Measurements from ENCODE around the gene CACNA1G.

Gene CACNA1G

DNA sequence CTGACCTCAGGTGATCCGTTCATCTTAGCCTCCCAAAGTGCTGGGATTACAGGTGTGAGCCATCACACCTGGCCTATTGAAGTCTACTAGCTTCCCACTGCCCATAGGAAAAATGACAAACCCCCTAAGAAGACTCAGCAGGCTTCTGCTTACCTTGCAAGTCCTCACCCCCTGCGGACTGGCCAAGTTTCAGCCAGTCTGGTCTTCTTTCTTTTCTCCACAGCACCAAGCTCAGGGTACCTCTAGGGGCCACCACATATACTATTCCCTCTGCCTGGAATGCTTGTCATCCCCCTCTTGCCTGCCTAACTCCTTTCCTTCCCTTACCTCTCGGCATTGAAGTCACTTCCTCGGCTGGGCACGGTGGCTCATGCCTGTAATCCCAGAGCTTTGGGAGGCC lies 105.3 kb downstream of the CACNA1G start:
- no peak overlapping the region for H3K4me3 ChIP-seq (ENCODE audit: low read depth, low read length)

DNA sequence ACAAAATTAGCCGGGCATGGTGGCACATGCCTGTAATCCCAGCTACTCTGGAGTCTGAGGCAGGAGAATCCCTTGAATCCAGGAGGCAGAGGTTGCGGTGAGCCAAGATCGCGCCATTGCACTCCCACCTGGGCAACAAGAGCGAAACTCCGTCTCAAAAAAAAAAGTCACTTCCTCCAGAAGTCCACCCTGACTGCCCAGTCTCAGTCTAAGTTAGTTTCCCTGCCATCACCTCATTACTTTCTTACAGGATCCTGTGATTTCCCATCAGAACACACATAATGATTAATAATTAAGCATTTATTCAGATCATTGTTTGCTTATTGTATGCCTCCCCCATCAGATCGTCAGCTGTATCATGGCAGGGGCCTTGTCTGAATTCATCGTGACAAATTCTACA lies 105.8 kb downstream of the CACNA1G start:
- no peak overlapping the region for H3K4me3 ChIP-seq (ENCODE audit: low read depth, low read length)

DNA sequence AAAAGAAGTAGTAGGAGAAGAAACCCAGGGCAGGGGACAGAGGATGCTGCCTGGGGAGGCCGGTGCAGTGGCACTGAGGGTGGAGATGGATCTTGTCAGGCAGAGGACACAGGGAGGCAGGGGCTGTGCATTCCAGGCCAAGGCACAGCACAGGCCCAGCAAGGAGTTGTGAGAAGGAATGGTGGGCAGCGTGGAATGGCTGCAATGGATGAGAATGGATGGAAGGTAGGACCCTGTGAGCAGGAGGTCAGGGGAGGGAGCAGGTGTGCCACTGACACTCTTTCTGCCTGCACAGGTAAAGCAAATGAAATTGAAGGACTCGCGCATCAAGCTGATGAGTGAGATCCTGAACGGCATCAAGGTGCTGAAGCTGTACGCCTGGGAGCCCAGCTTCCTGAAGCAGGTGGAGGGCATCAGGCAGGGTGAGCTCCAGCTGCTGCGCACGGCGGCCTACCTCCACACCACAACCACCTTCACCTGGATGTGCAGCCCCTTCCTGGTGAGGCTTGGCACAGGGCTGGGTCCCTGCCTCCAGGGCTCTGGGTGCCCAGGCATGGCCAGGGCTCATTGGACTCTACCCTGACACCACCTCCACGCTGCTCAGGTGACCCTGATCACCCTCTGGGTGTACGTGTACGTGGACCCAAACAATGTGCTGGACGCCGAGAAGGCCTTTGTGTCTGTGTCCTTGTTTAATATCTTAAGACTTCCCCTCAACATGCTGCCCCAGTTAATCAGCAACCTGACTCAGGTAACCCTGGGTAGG lies 106.9 kb downstream of the CACNA1G start:
- no peak overlapping the region for H3K4me3 ChIP-seq (ENCODE audit: low read depth, low read length)

DNA sequence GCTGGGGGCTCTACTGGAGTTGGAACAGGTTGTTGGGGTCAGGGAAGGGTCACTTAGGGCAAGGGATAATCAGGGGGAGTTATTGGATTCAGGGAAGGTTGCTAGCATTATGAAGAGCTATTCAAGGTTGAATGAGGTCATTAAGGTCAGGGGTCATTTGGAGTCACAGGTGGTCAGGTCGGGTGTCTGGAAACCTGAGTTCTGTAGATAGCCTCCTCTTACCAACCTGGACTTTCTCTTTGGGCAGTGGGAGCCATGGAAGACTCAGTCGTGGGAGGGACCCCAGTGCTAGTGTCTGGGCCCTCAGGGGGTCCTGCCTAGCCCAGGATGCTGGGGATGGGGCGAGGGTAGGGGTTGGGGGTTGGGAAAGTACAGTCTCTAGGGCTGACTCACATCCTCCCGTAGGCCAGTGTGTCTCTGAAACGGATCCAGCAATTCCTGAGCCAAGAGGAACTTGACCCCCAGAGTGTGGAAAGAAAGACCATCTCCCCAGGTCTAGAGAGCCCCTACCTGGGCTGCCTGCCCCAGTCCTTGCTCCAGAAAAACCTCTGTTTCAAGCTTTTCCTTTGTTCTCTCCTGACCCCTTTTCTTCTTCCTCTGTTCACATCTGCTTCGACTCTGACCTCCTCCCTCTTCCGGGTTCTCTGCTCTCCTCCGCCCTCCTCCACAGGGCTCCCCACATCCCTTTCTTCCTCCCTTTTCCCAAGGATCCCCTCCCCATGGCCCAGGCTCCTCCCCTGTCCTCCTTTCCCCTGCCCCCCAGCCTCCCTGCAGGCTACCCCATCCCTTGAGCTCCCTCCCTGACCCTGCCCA lies 107.7 kb downstream of the CACNA1G start:
- H3K4me3 ChIP-seq (ENCODE audit: low read depth, low read length), result no peak overlapping the region

DNA sequence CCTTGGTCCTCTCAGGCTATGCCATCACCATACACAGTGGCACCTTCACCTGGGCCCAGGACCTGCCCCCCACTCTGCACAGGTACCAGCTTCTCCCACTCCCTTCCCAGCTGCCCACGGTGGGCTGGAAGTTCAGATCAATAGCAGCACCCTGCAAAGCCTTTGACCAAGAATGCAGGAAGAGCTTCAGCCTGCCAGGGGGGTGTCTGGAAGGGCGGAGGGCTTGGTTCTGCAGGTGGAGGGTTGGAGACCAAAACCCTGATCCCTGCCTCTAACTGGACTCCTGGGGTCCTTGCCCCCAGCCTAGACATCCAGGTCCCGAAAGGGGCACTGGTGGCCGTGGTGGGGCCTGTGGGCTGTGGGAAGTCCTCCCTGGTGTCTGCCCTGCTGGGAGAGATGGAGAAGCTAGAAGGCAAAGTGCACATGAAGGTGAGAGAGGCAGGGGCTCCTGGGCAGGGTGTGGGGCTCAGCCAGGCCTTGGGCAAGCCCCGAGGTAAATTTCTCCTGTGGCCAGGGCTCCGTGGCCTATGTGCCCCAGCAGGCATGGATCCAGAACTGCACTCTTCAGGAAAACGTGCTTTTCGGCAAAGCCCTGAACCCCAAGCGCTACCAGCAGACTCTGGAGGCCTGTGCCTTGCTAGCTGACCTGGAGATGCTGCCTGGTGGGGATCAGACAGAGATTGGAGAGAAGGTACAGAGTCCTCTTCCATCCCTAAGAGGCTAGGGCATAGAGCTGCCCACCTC lies 108.5 kb downstream of the CACNA1G start:
- no peak overlapping the region for H3K4me3 ChIP-seq (ENCODE audit: low read depth, low read length)

DNA sequence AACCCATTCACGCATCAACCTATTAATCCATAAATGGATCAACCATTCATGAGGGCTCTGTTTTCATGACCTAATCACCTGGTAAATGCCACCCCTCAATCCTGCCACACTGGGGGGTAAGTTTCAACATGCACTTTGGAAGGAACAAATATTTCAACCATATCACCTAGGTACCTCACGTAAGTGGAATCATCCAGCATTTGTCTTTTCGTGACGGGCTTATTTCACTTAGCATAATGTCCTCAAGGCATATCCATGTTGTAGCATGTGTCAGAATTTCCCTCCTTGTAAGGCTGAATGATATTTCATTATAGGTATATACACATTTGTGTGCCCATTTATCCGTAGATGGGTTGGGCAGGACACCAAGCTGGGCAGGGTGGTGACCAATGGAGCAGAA lies 111.6 kb downstream of the CACNA1G start:
- H3K4me3 ChIP-seq (ENCODE audit: low read depth, low read length), result no peak overlapping the region

DNA sequence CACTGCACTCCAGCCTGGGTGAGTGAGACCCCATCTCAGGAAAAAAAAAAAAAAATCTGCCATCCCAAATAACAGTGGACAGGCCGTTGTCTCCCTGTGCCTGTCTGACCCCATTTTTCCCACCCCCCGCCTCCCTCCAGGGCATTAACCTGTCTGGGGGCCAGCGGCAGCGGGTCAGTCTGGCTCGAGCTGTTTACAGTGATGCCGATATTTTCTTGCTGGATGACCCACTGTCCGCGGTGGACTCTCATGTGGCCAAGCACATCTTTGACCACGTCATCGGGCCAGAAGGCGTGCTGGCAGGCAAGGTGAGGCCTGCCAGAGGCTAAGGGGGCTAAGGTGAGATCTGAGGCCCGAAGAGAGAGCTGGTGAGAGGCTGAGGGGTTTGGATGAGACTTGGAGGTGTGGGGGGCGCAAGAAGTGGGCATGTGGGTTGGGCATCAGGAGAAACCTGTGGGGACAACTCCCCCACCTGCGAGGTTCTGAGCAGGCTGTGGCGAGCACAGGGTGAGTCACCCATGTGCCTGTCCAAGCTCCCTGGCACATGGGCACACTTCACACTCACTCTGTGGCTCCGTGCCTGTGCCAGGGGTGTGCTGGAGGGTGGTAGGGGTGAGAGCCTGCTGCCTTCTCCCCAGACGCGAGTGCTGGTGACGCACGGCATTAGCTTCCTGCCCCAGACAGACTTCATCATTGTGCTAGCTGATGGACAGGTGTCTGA lies 112.5 kb downstream of the CACNA1G start:
- H3K4me3 ChIP-seq (ENCODE audit: low read depth, low read length), result no peak overlapping the region

DNA sequence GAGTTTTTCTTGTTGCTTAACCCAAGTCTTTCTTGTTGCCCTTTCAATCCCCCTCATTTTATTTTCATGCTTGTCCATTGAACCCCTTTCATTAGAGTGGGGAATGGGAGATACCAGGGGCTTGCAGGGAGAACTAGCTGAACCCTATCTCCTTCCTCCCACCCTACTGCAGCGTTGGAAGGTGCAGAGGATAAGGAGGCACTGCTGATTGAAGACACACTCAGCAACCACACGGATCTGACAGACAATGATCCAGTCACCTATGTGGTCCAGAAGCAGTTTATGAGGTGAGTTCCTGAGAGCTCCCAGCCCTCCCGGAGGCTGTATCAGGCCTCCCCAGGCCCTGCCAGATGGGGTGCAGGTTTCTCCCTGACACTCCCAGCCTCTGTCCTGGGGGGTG lies 114.7 kb downstream of the CACNA1G start:
- no peak overlapping the region for H3K4me3 ChIP-seq (ENCODE audit: low read depth, low read length)

DNA sequence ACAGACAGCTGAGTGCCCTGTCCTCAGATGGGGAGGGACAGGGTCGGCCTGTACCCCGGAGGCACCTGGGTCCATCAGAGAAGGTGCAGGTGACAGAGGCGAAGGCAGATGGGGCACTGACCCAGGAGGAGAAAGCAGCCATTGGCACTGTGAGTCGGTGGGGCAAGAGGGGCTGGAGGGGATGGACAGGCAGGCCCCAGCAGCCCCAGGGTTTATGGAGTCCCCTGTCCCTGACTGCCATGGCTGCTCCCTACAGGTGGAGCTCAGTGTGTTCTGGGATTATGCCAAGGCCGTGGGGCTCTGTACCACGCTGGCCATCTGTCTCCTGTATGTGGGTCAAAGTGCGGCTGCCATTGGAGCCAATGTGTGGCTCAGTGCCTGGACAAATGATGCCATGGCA lies 115.1 kb downstream of the CACNA1G start:
- no peak overlapping the region for H3K4me3 ChIP-seq (ENCODE audit: low read depth, low read length)

DNA sequence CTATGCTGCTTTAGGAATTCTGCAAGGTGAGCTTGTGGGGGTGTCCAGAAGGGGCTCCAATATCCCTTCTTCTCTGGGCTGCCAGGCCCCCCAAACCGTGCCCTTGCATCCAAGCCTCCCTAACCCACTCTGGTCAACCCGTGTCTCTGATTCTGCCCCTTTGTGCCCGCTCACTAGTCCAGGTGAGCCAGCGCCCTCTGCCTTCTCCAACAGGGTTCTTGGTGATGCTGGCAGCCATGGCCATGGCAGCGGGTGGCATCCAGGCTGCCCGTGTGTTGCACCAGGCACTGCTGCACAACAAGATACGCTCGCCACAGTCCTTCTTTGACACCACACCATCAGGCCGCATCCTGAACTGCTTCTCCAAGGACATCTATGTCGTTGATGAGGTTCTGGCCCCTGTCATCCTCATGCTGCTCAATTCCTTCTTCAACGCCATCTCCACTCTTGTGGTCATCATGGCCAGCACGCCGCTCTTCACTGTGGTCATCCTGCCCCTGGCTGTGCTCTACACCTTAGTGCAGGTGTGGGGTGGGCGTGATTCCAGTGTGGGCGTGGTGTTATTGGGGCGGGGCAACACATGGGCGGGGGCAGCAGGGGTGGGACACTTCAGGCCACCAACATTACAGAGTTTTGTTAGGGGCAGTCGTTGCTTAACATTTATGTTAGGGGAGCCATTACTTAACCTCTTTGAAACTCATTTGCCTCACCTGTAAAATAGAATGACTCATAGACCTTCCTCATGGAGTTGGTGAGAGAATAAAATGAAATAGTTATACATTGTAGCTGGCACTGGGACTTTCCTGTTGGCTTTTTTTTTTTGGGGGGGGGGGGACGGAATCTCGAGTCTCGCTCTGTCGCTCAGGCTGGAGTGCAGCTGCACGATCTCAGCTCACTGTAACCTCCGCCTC lies 115.8 kb downstream of the CACNA1G start:
- H3K4me3 ChIP-seq (ENCODE audit: low read depth, low read length), result no peak overlapping the region
